Measurements from ENCODE around the gene OR4E2.

DNA sequence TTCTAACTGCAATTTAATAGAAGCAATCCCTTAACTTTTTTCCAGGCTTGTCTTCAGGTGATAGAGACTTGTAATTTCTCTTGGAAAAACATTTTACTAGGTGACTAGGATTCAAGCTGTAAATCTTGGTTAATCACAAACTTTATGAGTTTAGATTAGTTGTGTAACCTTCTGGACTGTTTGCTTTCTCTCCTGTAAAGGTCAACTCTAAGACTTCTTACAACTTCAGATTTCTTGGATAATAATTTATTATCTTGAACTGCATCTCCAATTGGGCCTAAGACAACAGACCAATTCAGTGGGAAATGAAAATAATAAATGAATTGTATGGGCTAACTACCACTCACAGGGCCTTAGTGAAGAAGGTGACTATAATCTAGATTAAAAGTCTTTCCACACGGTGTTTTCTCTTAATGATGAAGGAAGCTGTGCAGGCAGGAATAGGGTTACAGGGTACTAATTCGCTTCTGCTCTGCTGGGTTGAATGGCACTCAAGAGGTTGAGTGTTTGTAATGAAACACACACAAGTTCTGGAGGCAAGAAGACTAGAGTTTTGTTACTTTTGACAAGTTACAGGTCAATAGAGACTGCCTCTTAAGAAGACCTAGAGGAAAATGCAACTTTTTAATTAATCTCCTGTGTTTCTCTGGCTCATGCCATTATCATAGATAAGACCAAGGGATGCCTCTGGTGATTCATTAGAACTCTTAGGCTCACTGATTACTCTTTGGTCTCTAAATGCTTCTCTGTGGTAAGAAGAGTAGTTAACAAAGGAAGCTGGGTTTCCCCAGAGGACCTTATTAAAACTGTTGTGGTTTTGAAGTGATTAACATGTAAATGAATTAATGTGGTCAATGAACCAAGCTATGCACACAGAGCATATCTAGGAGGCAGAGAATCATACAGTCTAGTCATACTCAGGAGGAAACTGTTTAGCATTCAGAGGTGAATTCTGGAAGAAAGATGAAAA is 50.0 kb downstream of the OR4E2 start:
- TF ChIP-seq, protein P1, sequence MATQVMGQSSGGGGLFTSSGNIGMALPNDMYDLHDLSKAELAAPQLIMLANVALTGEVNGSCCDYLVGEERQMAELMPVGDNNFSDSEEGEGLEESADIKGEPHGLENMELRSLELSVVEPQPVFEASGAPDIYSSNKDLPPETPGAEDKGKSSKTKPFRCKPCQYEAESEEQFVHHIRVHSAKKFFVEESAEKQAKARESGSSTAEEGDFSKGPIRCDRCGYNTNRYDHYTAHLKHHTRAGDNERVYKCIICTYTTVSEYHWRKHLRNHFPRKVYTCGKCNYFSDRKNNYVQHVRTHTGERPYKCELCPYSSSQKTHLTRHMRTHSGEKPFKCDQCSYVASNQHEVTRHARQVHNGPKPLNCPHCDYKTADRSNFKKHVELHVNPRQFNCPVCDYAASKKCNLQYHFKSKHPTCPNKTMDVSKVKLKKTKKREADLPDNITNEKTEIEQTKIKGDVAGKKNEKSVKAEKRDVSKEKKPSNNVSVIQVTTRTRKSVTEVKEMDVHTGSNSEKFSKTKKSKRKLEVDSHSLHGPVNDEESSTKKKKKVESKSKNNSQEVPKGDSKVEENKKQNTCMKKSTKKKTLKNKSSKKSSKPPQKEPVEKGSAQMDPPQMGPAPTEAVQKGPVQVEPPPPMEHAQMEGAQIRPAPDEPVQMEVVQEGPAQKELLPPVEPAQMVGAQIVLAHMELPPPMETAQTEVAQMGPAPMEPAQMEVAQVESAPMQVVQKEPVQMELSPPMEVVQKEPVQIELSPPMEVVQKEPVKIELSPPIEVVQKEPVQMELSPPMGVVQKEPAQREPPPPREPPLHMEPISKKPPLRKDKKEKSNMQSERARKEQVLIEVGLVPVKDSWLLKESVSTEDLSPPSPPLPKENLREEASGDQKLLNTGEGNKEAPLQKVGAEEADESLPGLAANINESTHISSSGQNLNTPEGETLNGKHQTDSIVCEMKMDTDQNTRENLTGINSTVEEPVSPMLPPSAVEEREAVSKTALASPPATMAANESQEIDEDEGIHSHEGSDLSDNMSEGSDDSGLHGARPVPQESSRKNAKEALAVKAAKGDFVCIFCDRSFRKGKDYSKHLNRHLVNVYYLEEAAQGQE (IDR thresholded peaks at IDR 0.05; ENCODE audit: insufficient read depth in 1 of 2, low read depth in 2 of 2, low read length in 2 of 2) = no peak
- TF ChIP-seq POLR2AphosphoS5 (IDR thresholded peaks at IDR 0.05; ENCODE audit: low read depth, low read length) (no peak), TAF1 (IDR thresholded peaks at IDR 0.05; ENCODE audit: borderline replicate concordance, insufficient read depth, low read length) (no peak), SIN3A (IDR thresholded peaks at IDR 0.05; ENCODE audit: borderline replicate concordance, insufficient read depth, low read length) (no peak), FOXP2 (optimal IDR thresholded peaks at IDR 0.05; ENCODE audit: borderline replicate concordance, extremely low read depth, extremely low read length, insufficient read depth) (no peak)

Data from PFSK-1 (cell line).